Activated T-cell treated with anti-CD3 and anti-CD28 coated beads, Interleukin-2, amount 50 U/mL, for 24 hours (primary cell): ENCODE results near the gene CCNT1.
"Not testable (repeated sequence)": the region's sequence is repeated elsewhere in the genome, so short reads cannot be mapped to it uniquely, and the experiment has no call there.

ENCODE experiments used
- DNase-seq: peaks from one replicate; pipeline ENCODE4 v3.0.0-alpha.2; 2020
- H3K27ac Mint-ChIP-seq: 2 replicates; pipeline ENCODE4 v1.8.0; 2020; ENCODE audit warnings: mild to moderate bottlenecking, mixed read lengths
- H3K27me3 Mint-ChIP-seq: 2 replicates; pipeline ENCODE4 v1.8.0; 2020; ENCODE audit warnings: mixed read lengths
- H3K36me3 Mint-ChIP-seq: 2 replicates; pipeline ENCODE4 v1.8.0; 2020; ENCODE audit warnings: low read depth, mixed read lengths
- H3K4me1 Mint-ChIP-seq: 2 replicates; pipeline ENCODE4 v1.8.0; 2020; ENCODE audit warnings: low read depth, mixed read lengths
- H3K4me3 Mint-ChIP-seq: 2 replicates; pipeline ENCODE4 v1.8.0; 2020; ENCODE audit warnings: mild to moderate bottlenecking, moderate library complexity, mixed read lengths
- H3K9me3 Mint-ChIP-seq: 2 replicates; pipeline ENCODE4 v1.8.0; 2020; ENCODE audit warnings: mixed read lengths

CCNT1 gene

DNA sequence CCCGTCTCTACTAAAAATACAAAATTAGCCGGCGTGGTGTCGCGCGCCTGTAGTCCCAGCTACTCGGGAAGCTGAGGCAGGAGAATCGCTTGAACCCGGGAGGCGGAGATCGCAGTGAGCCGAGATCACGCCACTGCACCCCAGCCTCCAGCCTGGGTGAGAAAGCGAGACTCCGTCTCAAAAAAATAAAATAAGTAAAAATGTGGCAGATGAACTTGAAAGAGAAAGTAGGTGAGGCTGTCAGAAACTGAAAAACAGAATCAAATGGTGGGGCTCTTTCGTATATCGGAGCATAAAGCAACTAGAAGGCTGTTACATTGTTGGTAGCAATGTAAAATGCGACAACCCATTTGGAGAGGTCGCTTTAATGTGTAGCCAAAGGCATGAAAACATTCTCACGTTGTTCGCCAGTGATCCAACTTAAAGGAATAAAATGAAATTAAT, 767 bp upstream of the CCNT1 start:
- Mint-ChIP-seq H3K4me1 (peaks cover 36% of the 10 kb centered on the region), H3K27me3 (no peaks in the 10 kb centered on the region), H3K36me3 (peaks cover 46% of the 10 kb centered on the region), H3K4me3 (peak overlapping the region; percentile 90), H3K27ac (peak overlapping the region; percentile 97), H3K9me3 (peaks cover 14% of the 10 kb centered on the region)
- no peak for DNase-seq

DNA sequence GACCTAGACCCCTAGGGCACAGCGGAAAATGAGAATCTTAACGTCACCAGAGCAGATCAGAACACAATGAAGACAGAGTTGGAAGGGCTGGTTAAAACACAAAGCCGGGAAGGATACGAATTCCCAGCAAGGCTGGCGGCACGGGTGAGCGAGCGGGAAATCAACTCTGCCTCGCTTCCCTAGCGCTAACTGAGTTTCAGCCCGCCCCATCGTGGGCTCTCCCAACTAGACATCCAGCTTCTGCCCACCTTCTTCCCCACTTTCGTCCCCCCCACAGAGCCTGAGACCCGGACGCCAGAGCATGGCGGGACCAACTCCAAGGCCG, 377 bp downstream of the CCNT1 start:
- H3K27ac Mint-ChIP-seq = peak overlapping the region; percentile 97
- DNase-seq = no peak
- H3K36me3 Mint-ChIP-seq = peaks cover 57% of the 10 kb centered on the region
- peaks cover 43% of the 10 kb centered on the region for H3K4me1 Mint-ChIP-seq
- H3K27me3 Mint-ChIP-seq = no peaks in the 10 kb centered on the region
- H3K4me3 Mint-ChIP-seq = peak overlapping the region; percentile 90
- peaks cover 13% of the 10 kb centered on the region for H3K9me3 Mint-ChIP-seq

DNA sequence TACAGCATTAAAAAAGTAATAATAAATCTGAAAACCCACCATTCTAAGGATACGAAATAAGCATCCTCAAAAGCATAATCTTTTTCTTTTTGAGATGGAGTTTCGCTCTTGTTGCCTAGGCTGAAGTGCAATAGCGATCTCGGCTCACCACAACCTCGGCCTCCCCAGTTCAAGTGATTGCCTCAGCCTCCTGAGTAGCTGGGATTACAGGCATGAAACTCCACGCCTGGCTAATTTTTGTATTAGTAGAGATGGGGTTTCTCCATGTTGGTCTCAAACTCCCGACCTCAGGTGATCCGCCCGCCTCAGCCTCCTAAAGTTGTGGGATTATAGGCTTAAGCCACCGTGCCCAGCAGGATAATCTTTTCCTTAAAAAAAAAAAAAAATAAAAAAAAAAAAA, 4.3 kb downstream of the CCNT1 start:
- H3K36me3 Mint-ChIP-seq = peaks cover 83% of the 10 kb centered on the region
- DNase-seq = no peak
- H3K27ac Mint-ChIP-seq = no peak overlapping the region
- H3K4me1 Mint-ChIP-seq = peaks cover 61% of the 10 kb centered on the region
- no peaks in the 10 kb centered on the region for H3K27me3 Mint-ChIP-seq
- no peaks in the 10 kb centered on the region for H3K9me3 Mint-ChIP-seq
- no peak overlapping the region for H3K4me3 Mint-ChIP-seq

DNA sequence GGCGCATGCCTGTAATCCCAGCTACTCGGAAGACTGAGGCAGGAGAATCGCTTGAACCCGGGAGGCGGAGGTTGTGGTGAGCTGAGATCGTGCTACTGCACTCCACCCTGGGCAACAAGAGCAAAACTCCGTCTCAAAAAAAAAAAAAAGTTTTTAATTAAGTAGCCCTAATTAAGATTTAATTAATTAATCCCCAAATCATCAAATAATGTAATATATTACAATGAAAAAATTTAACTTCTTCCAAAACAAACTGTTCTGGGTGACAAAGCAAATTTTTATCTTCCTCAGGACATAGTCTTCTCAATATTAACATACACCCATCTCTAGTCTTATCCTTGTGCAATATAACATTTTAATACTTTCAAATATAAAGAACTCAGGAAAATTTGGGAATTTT, 17.7 kb downstream of the CCNT1 start:
- Mint-ChIP-seq H3K4me1 (peaks cover 19% of the 10 kb centered on the region), H3K36me3 (peaks cover 90% of the 10 kb centered on the region)
- H3K9me3 Mint-ChIP-seq, DNase-seq, H3K4me3 Mint-ChIP-seq, H3K27ac Mint-ChIP-seq, H3K27me3 Mint-ChIP-seq: not testable (repeated sequence)

DNA sequence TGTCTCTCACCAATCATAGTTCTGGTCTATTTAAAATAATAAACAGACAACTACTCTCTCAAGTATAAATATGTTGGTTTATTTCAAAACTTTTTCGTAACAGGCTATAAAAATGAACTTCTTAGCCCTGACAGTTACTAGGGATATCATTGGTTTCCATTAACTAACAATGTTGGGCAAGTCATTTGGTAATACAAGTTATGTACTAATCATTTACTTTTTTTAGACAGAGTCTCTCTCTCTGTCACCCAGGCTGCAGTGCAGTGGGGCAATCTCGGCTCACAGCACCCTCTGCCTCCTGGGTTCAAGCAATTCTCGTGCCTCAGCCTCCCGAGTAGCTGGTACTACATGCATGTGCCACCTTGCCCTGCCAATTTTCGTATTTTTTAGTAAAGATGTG, 19.9 kb downstream of the CCNT1 start:
- Mint-ChIP-seq H3K4me1 (peaks cover 26% of the 10 kb centered on the region), H3K36me3 (peaks cover 91% of the 10 kb centered on the region), H3K4me3 (no peak overlapping the region), H3K9me3 (no peaks in the 10 kb centered on the region), H3K27me3 (no peaks in the 10 kb centered on the region), H3K27ac (no peak overlapping the region)
- DNase-seq = no peak

DNA sequence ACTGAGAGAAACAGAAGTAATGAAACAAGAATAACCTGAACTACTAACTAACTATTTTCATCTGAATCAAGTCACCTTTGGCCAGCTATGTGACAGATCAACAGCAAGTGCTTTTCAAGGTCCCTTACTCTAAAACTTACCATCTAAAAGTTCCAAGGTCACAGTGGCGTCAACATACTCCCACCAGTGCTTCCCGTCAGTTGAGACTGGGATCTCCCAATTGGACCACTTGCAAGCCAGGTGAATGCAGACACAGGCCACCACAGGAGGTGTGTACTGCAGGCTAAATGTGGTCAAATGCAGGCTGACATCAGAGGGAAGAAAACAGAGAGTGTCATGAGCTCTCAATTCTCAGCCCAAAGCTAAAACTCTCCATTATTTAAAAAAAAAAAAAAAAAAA, 20.6 kb downstream of the CCNT1 start:
- Mint-ChIP-seq H3K9me3 (no peaks in the 10 kb centered on the region), H3K4me1 (peaks cover 29% of the 10 kb centered on the region), H3K27ac (peak overlapping the region; percentile 58), H3K36me3 (peaks cover 92% of the 10 kb centered on the region), H3K4me3 (no peak overlapping the region), H3K27me3 (no peaks in the 10 kb centered on the region)
- no peak for DNase-seq

DNA sequence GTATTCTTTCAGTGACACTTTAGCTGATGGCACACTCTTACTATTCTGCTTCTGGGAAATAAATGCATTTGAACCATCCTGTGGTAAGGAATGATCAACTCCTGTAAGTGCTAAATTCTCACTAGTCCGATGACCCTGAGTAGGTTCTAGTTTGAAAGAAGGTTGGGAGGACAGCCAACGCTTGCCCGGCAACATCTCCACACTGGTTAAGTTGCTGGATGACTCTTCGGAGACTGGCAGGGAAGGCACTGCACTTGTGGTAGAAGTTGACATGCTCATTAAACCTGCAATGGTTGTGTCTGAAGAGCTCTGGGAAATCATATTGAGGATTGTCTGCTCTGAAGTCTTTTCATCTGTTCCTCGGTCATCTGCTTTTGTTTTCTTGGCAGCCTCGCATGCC, 22.5 kb downstream of the CCNT1 start:
- H3K36me3 Mint-ChIP-seq = peaks cover 94% of the 10 kb centered on the region
- no peaks in the 10 kb centered on the region for H3K9me3 Mint-ChIP-seq
- no peaks in the 10 kb centered on the region for H3K27me3 Mint-ChIP-seq
- DNase-seq = no peak
- peak overlapping the region; percentile 68 for H3K27ac Mint-ChIP-seq
- no peak overlapping the region for H3K4me3 Mint-ChIP-seq
- peaks cover 30% of the 10 kb centered on the region for H3K4me1 Mint-ChIP-seq

DNA sequence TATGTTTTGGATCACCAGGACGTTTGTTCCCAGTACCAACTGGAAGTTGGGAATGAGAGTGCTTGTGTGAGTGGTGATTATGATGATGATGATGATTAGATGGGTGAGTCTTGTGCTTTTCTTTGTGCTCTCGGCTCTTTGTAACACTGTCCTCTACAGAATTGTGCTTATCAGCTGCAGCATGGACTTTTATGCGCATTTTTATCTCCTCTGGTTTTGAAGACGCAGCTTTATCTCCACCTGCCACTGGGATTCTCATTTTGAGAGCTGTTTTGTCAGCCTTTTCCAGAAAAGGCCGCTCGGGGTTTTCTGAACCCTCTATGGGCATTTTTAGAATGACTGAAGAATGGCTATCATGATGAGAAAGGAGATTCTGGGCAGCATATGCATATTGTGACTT, 22.9 kb downstream of the CCNT1 start:
- Mint-ChIP-seq H3K4me1 (peaks cover 35% of the 10 kb centered on the region), H3K27ac (peak overlapping the region; percentile 42), H3K9me3 (no peaks in the 10 kb centered on the region), H3K4me3 (no peak overlapping the region), H3K36me3 (peaks cover 94% of the 10 kb centered on the region), H3K27me3 (no peaks in the 10 kb centered on the region)
- DNase-seq = no peak

DNA sequence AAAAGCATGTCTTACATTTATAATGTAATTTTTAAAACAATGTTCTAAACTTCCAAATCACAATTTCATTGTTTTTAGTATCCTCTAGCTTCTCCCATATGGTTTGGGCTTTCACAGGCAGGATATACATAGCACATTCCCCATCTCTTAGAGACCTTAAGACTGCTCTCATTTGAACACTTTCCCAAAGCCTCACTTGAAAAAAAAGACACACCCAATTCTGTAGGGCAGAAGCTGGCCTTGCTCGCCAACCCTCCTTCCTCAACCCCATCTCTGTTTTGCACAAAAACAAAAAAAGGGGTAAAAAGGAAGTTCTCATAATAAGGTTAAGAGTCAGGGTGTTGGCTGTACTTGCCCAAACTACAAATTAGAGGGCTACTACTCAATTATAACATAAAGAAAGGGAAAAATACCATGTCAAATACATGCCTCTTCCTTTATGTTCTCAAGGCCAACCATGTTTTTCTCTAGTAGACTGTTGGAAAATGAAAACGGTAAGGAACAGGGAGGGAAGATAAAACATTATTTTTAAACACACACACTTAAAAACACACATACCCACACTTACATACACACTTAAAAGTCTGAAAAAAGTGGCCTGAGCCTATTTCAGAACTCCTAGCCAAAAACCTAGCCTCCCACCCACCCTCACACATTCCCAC, 24.6 kb downstream of the CCNT1 start:
- Mint-ChIP-seq H3K27ac (peak overlapping the region; percentile 73), H3K27me3 (no peaks in the 10 kb centered on the region), H3K36me3 (peaks cover 97% of the 10 kb centered on the region), H3K9me3 (no peaks in the 10 kb centered on the region), H3K4me3 (no peak overlapping the region), H3K4me1 (peaks cover 44% of the 10 kb centered on the region)
- DNase-seq = no peak

DNA sequence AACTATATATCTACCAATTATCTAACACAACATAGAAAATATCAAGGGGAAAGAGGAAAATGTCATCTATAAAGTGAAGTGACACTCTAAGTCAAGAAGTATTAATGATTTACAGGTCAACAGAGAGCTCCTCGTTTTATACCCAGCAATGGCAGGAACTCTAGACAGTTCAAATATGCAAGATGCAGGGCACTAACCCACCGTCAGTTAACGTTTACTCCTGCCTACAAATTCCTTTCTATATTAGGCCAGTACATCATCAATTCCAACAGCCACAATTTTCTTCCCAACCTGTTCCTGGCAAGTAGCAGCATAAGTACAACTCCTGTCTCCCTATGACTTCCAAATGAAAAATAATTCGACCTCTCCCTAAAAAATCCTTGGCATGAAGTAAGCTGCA, 25.5 kb downstream of the CCNT1 start:
- Mint-ChIP-seq H3K9me3 (no peaks in the 10 kb centered on the region), H3K36me3 (peaks cover 87% of the 10 kb centered on the region), H3K27me3 (no peaks in the 10 kb centered on the region), H3K4me3 (no peak overlapping the region), H3K4me1 (peaks cover 48% of the 10 kb centered on the region), H3K27ac (peak overlapping the region; percentile 32)
- no peak for DNase-seq

DNA sequence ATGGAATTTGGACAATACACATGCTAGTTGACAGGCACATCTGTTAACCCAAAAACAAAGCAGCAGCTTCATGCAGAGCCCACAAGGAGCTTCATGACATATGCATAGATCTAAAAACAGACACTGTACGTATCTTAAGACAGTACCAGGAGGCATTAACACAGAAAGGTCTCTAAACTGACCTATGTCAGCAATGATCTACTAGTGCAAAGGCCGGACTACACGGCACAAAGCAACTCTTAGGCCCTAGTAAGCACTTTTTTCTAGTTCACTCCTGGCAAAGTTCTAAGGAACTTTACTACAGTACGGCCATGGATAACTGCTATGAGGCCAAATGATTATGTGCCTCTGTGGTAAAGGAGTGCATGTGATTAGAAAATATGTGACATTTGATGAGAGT, 26.1 kb downstream of the CCNT1 start:
- Mint-ChIP-seq H3K27ac (peak overlapping the region; percentile 41), H3K27me3 (no peaks in the 10 kb centered on the region), H3K4me1 (peaks cover 46% of the 10 kb centered on the region), H3K36me3 (peaks cover 82% of the 10 kb centered on the region), H3K9me3 (no peaks in the 10 kb centered on the region), H3K4me3 (no peak overlapping the region)
- DNase-seq = no peak

DNA sequence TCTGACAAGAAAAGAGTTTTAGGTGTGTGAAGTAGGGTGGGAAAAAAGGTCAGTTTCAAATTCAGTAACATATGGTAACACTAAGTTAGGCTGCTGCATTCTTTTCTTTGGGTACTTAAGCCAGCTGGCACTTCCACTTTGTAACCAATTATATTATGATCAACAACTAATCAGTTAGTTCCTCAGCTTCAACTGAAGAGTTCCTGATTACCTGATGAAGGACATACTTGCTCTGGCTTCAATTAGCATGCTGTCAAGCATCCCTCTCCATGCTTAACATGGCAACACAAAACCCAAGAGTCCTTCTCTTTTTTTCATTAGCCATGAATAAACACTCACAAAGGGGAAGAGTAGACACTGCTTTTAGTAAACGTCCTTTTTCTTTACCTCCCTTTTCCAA, 27.7 kb downstream of the CCNT1 start:
- Mint-ChIP-seq H3K27me3 (no peaks in the 10 kb centered on the region), H3K9me3 (no peaks in the 10 kb centered on the region), H3K4me1 (peaks cover 42% of the 10 kb centered on the region), H3K27ac (peak overlapping the region; percentile 75), H3K36me3 (peaks cover 66% of the 10 kb centered on the region), H3K4me3 (no peak overlapping the region)
- no peak for DNase-seq

DNA sequence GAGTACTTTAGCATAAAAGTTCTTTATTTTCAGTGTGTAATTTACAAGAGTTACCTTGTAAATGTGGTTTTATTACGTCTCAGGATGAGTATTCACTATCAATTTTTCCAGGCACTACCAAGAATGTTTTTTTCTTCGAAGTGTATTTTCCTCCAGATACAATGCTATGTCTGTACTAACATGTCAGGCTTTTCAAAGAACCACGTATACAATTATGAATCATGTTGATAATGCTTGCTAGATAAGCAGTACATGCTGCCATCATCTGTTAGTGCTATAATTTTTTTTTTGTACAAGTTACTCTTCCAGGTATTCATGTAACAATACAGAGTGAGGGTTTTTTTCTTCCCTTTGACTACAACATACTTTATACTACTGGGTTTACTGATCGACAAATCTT, 28.9 kb downstream of the CCNT1 start:
- H3K27ac Mint-ChIP-seq = peak overlapping the region; percentile 75
- H3K9me3 Mint-ChIP-seq = no peaks in the 10 kb centered on the region
- H3K4me1 Mint-ChIP-seq = peaks cover 39% of the 10 kb centered on the region
- H3K27me3 Mint-ChIP-seq = no peaks in the 10 kb centered on the region
- H3K4me3 Mint-ChIP-seq = no peak overlapping the region
- H3K36me3 Mint-ChIP-seq = peaks cover 54% of the 10 kb centered on the region
- DNase-seq = no peak

DNA sequence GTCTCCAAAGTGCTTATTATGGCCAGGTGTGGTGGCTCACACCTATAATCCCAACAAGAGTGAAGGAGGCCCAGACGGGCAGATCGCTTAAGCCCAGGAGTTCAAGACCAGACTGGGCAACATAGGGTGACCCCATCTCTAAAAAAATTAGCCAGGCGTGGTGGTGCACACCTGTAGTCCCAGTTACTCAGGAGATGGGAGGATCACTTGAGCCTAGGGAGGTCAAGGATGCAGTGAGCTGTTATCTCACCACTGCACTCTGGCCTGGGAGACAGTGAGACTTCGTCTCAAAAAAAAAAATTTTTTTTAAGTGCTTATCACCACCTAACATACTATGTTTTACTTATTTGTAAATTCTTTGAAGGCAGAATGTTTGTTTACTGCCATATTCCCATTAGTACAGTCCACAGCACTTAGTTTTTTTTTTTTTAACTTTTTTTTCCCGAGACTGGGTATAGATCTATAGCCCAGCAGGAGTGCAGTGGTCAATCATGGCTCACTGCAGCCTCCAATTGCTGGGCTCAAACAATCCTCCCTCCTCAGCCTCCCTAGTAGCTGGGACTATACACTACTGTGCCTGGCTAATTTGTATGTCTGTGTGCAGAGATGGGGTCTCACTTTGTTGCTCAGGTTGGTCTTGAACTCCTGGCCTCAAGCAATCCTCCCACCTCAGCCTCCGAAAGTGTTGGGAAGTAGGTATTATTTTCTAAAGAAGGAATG, 29.7 kb downstream of the CCNT1 start:
- no peak for DNase-seq
- Mint-ChIP-seq H3K27me3 (no peaks in the 10 kb centered on the region), H3K36me3 (peaks cover 49% of the 10 kb centered on the region), H3K4me1 (peaks cover 37% of the 10 kb centered on the region), H3K4me3 (no peak overlapping the region), H3K9me3 (no peaks in the 10 kb centered on the region), H3K27ac (no peak overlapping the region)

DNA sequence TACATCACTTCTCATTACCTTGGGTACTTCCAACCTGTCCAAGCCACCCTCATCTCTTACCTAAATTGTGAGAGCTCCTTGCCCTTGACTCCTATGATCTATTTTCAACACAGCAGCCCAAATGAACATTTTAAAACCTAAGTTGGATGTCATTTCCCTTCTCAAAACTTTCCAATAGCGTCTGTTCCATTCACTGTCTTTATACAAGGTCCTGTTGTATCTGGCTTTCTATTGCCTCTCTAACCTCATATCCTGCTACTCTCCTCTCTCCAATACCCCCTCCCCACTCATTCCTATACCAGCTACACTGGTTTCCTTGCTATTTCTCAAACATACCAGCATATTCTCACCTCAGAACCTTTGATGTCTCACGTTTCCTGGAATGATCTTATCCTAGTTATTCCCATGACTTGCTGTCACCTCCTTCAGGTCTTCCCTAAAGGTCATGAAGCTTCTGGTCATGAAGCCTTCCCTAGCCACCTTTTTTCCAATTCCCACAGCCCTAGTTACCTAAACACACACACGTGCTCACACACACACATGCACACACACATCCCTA, 30.4 kb downstream of the CCNT1 start:
- no peak for DNase-seq
- Mint-ChIP-seq H3K27ac (no peak overlapping the region), H3K36me3 (peaks cover 49% of the 10 kb centered on the region), H3K9me3 (no peaks in the 10 kb centered on the region), H3K27me3 (no peaks in the 10 kb centered on the region), H3K4me1 (peaks cover 36% of the 10 kb centered on the region), H3K4me3 (no peak overlapping the region)
